Stimulated activated CD4-positive, alpha-beta T cell treated with anti-CD3 and anti-CD28 coated beads, Interleukin-15, amount 100 ng/mL, for 24 hours (primary cell): Measurements from ENCODE around the gene TBC1D30.
"Not testable (repeated sequence)": the region's sequence is repeated elsewhere in the genome, so short reads cannot be mapped to it uniquely, and the experiment has no call there.

ENCODE experiments used
- DNase-seq: peaks from one replicate; pipeline ENCODE4 v3.0.0-alpha.2; 2020

The TBC1D30 gene

DNA sequence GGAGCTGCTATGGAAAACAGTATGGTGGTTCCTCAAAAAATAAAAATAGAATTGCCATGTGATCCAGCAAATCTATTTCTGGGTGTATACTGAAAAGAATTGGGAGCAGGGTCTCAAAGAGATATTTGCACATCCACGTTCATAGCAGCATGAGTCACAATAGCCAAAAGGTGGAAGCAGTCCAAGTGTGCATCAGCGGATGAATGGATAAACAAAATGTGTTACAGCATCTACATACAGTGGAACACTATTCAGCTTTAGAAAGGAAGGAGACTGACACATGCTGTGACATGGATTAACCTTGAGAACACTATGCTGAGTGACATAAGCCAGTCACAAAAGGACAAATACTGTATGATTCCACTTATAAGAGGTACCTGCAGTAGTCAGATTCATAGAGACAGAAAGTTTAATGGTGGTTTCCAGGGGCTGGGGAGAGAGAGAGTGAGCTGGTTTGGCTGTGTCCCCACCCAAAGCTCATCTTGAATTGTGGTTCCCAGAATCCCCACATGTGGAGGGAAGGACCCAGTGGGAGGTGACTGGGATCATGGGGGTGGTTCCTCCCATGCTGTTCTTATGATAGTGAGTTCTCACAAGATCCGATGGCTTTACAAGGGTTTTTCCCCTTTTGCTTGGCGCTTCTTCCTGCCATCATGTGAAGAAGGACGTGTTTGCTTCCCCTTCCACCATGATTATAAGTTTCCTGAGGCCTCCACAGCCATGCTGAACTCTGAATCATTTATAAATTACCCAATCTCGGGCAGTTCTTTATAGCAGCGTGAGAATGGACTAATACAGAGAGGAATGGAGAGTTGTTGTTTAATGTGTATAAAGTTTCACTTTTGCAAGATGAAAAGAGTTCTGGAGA is 17.6 kb upstream of the TBC1D30 start:
- DNase-seq = no peak

GRCh38 chr12:64808110-64808509 is 16.3 kb upstream of the TBC1D30 start:
- DNase-seq = no peak

DNA sequence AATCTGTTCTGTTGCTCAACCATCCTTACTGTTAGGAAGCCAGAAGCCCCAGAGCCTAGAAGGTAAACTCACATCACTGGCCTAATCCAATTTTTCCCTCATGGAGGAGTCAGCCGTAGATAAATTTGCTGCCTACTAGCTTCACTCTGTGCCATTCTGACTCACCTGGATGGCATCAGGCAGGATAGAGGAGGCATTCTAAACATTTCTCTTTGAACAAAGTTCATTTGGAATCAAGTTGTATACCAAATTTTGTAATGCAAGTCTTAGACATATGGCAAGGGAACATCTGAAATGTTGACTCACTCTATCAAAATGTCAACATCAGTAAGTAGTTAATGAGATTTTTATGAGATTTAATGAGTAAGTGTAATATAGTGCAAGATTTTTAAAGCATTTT is 13.6 kb upstream of the TBC1D30 start:
- no peak for DNase-seq

DNA sequence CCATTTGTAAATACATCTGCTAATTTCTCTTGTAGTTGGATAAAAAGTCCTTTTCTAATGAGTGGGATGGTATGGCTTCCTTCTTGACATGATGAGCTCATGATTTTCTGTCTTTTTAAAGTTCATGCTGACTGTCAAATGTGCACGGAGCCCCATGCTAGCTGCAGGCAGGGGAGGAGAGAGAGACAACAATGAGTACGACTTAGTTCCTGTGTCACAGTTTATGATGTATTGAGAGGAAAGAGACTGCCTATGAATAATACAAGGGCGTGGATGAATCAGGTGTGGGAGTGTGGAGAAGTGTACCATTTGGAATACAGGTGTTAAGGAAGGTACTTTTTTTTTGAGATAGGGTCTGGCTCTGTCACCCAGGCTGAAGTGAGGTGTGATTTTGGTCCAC is 10.7 kb upstream of the TBC1D30 start:
- no peak for DNase-seq

- DNase-seq = no peak
These were observed 10.0 kb upstream of the TBC1D30 start for GRCh38 chr12:64814432-64814831.

- DNase-seq = no peak
These were observed 4.5 kb upstream of the TBC1D30 start for GRCh38 chr12:64819816-64820402.

DNA sequence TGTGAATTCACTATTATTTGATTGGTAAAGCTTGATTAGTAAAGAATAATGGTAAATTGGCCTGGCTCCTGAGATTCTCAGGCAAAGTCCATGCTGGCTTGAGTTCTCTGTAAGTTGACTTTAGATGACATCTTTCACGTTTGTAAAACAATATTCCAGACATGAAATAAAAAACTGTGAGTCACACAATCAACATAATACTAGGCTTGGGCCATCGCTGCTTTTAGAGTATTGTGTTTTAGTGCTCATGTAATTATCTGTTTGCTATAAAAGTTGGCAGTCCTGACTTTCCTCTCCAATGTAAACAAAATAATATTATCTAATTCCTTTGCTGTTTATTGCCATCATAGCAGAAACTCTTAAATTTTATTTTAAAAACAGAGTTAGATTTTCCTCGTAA is 3.9 kb upstream of the TBC1D30 start:
- DNase-seq = no peak

GRCh38 chr12:64821116-64821630 is 3.3 kb upstream of the TBC1D30 start:
- no peak for DNase-seq

DNA sequence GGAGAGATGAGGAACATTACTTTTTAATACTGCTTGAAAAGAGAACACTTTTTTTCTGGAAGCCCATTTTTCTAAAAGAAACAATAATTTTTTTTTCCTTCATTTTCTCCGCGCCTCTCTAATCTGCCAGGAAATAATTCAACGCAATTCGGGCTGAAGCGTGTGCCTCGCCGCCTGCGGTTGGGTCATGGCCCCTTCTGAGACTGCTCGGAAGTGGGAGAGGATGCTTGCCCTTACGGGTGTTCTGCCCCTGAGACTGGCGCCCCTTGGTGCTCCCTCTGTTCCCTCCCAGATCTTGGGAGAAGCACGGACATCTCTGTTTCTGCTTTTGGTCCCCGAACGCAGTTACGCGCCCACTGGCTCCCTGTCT is 332 bp upstream of the TBC1D30 start:
- DNase-seq = no peak

- DNase-seq = peak; percentile 35
These were observed 935 bp downstream of the TBC1D30 start for GRCh38 chr12:64825143-64826021.

DNA sequence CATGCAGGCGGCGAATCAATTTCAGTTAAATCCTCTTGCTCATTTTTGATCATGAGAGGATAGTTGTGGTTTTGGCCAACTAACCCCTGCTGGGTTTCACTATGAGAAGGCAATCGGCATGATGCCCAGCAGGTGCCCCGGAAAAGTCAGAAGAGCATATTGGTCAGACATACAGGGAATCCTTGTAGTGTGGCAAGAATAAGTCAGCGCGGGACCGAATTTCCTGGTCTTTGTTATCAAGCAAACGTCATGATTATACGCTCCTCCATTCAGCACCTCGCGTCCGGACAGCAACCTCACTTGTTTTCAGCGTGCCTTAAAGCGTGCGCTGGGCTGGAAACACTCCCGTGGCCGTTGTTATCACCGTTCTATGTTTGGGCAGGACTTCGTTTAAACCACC is 1.8 kb downstream of the TBC1D30 start:
- DNase-seq = peak; percentile 72

GRCh38 chr12:64828713-64829112 is 4.3 kb downstream of the TBC1D30 start:
- no peak for DNase-seq

GRCh38 chr12:64833928-64834327 is 9.5 kb downstream of the TBC1D30 start:
- no peak for DNase-seq

- no peak for DNase-seq
These were observed 11.5 kb downstream of the TBC1D30 start for GRCh38 chr12:64835901-64836300.

DNA sequence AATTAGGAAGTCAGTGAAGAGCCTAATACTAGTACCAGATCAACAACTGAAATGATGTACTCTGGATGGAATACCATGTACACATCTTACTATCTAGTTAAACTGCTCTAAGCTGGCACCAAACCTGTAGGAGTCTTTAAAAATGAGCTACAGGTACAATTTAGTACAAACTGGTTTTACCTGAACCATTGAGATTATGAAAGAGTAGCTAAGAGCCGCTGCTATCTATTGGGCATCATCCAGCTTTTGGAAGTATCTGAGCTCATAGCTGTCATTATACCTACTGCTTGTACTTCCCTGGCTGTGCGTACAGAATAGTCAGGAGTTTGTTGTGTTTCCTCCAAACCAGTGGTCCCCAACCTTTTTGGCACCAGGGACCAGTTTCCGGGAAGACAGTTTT is 12.4 kb downstream of the TBC1D30 start:
- no peak for DNase-seq

- DNase-seq = no peak
These were observed 13.0 kb downstream of the TBC1D30 start for GRCh38 chr12:64837427-64837826.

GRCh38 chr12:64840119-64840518 is 15.7 kb downstream of the TBC1D30 start:
- no peak for DNase-seq

GRCh38 chr12:64840949-64841717 is 16.7 kb downstream of the TBC1D30 start:
- no peak for DNase-seq

GRCh38 chr12:64848409-64848808 is 24.0 kb downstream of the TBC1D30 start:
- DNase-seq = not testable (repeated sequence)

GRCh38 chr12:64858882-64859605 is 34.6 kb downstream of the TBC1D30 start:
- DNase-seq = no peak

- no peak for DNase-seq
These were observed 36.1 kb downstream of the TBC1D30 start for GRCh38 chr12:64860446-64860998.

DNA sequence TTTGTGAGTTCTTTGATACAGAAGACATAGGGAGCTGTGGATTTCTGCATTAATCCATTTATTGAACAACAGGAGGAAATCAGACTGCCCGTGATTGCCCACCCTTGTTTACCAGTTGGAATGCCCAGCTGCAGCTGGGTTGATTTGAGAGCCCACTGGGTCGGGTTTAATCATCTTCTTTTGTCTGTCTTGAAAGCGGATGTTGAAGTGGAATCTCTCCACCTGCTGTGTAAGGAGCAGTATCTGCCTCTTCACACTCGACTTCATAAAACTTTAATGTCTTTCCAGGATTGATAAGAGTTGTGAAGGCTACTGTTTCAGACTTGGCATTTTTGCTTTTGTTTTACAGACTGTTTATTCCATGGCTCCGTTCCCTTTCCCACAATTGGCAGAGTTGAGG is 39.9 kb downstream of the TBC1D30 start:
- DNase-seq = no peak
